ENCODE data around the gene FBXO10. TPM values are rescaled to one million over a fixed set of nuclear protein-coding genes. Genes with fewer than 3 reads are reported as not detected.
"Not testable (repeated sequence)": the region's sequence is repeated elsewhere in the genome, so short reads cannot be mapped to it uniquely, and the experiment has no call there.

The FBXO10 gene
- total RNA-seq, 2 experiments from 2014 or later, result 3.6 to 3.9 TPM

DNA sequence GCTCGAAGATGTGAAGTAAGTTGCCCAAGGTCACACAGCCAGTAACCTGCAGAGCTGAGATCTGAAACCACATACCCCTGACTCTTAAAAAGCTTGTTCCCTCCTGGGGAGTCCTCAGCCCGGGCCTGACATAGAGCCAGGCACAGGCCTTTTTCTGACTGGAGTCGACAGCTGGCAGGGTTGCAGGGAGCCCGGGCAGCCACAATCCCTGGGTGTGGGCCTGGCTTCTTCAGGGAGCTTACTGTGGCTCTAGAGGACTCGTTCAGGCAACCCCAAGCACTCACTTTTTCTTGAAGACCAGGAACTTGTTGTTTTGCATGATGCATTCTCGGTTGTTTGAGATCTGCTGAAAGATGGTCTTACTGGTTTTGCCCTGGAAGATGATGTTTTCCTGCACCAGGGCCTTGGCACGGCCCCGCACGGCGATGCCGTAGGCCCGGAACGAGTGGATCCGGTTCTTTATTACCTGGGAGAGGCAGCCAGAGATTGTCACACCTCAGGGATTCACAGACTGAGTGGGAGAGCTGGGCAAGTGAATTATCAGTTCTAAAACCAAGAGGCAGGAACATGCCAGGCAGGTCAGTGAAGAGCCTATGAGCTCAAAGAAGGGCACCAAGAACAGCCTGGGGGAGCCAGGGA, 60.4 kb downstream of the FBXO10 start:
- H3K36me3 Mint-ChIP-seq, result peaks cover 8% of the 10 kb centered on the region
- H3K9me3 Mint-ChIP-seq, result no peaks in the 10 kb centered on the region
- intact Hi-C loops (cut with micrococcal nuclease), result no loop called here
- POLR2A ChIA-PET, result no interaction called here
- no peak for DNase-seq
- CTCF ChIA-PET, result no interaction called here
- H3K27ac Mint-ChIP-seq, result no peak overlapping the region
- no peaks in the 10 kb centered on the region for H3K27me3 Mint-ChIP-seq
- no peaks in the 10 kb centered on the region for H3K4me1 Mint-ChIP-seq (ENCODE audit: low read depth)
- H3K4me3 Mint-ChIP-seq, result no peak overlapping the region

DNA sequence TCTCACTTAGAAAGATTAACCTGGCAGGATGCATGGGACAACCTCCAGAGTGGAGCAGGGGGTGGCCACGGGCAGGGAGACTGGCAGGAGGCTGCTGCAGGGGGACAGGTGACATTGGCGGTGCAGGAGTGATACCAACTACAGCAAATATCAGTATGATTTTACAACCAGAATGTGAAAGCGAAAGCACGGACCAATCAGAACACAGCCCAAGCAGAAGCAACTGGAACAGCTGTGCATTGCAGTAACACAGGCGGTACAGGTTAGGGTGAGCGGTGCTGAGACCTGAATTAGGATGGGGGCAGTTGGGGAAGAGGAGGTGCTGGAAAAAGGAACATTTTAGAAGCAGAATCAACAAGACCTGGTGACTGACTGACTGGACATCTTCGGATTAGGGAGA, 61.2 kb downstream of the FBXO10 start:
- POLR2A ChIA-PET, result no interaction called here
- Mint-ChIP-seq H3K27me3 (no peaks in the 10 kb centered on the region), H3K36me3 (peaks cover 6% of the 10 kb centered on the region), H3K4me1 (ENCODE audit: low read depth) (no peaks in the 10 kb centered on the region), H3K9me3 (no peaks in the 10 kb centered on the region), H3K4me3 (no peak overlapping the region), H3K27ac (peak overlapping the region; percentile 2)
- DNase-seq, result no peak
- intact Hi-C loops (cut with micrococcal nuclease), result no loop called here
- CTCF ChIA-PET, result no interaction called here

DNA sequence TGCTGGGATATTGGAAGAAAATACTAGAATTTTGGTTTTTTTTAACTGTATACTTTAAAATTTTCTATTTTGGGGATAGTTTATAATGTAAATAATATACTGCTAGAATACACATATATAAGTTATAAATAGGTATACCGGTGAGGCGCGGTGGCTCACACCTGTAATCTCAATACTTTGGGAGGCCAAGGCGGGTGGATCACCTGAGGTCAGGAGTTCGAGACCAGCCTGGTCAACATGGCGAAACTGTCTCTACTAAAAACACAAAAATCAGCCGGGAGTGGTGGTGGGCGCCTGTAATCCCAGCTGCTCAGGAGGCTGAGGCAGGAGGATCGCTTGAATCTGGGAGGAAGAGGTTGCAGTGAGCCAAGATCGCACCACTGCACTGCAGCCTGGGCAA, 61.8 kb downstream of the FBXO10 start:
- H3K4me1 Mint-ChIP-seq (ENCODE audit: low read depth); H3K9me3 Mint-ChIP-seq; intact Hi-C loops (cut with micrococcal nuclease); H3K27me3 Mint-ChIP-seq; DNase-seq; POLR2A ChIA-PET; H3K36me3 Mint-ChIP-seq; H3K4me3 Mint-ChIP-seq; H3K27ac Mint-ChIP-seq; CTCF ChIA-PET: not testable (repeated sequence)

DNA sequence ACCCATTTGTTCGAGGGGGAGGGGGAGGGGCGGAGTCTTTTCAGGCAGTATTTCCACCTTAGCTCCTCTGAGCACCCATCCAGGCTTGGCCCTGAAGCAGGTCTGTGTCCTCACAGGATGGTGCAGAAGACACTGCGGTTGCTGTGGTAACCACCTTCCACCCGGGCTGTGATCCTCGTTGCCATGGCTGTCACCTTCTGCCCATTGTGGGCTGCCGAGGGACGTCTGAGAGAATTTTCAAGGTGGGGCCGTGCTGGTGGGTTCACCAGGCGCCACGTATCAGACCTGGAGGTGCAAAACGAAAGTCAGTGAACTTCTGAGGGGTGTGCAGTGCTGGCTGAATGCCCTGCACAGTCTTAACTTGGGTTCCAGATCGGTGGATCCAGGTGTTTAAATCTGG, 63.7 kb downstream of the FBXO10 start:
- ChIA-PET CTCF (no interaction called here), POLR2A (interaction anchor here (1.3 kb wide), 1 partner anchor 9 kb away, joined by 6 read pairs; no protein-coding TSS in a partner anchor)
- no peak overlapping the region for H3K4me3 Mint-ChIP-seq
- no peak overlapping the region for H3K27ac Mint-ChIP-seq
- H3K4me1 Mint-ChIP-seq (ENCODE audit: low read depth), result no peaks in the 10 kb centered on the region
- intact Hi-C loops (cut with micrococcal nuclease), result no loop called here
- DNase-seq, result no peak
- peaks cover 5% of the 10 kb centered on the region for H3K36me3 Mint-ChIP-seq
- no peaks in the 10 kb centered on the region for H3K9me3 Mint-ChIP-seq
- no peaks in the 10 kb centered on the region for H3K27me3 Mint-ChIP-seq

DNA sequence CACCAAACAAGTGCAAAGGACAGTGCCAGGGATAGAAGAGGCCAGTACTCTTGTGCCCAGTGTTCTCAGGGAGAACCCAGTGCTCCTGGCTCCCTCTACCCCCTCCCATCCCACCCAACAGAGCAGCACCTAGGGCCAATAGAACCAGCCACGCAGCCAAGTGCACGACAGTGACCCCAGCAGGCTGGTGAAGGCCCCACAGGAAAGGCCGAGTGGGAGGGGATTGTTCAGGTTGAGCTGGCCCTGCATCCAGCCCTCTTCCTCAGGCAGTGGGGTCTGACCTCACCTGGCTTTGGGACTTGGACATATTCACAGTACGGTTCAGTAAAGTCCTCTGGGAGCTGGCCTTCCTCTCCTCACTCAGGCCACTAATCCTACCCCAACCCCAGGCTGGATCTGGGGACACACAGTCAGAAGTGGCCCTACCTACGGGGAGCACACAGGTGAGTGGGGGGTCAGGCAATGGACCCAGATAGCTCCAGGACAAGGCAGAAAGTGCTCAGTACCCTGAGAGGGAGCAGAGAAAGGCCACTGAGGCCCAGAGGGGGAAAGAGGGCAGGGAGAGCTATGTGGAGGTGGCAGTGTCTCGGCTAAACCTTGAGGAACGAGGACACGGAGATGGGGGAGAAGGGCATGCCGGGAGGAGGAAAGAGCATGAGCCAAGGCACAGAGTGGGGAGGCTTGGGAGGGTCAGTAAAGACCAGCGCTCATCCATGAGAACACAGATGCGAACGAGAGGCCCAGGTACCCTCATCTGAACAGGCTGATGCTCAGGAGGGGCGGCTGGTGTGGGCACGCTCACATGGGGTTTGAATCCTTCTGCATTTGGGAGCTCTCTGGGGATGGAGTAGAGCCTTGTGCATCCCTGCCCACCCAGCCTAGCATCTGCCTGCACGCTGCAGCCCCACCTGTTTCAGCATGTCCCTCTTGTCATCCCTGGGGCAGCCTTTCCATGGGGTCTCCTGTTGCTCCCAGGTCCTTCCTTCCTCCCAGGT, 64.9 kb downstream of the FBXO10 start:
- DNase-seq, result peak; percentile 25
- Mint-ChIP-seq H3K27ac (no peak overlapping the region), H3K27me3 (no peaks in the 10 kb centered on the region), H3K4me1 (ENCODE audit: low read depth) (peaks cover 2% of the 10 kb centered on the region), H3K36me3 (peaks cover 16% of the 10 kb centered on the region), H3K9me3 (no peaks in the 10 kb centered on the region), H3K4me3 (no peak overlapping the region)
- POLR2A ChIA-PET, result interaction anchor here (1.0 to 1.3 kb wide), 2 partner anchors 8 to 582 kb away, joined by 4 to 6 read pairs; no protein-coding TSS in a partner anchor
- intact Hi-C loops (cut with micrococcal nuclease), result no loop called here
- CTCF ChIA-PET, result no interaction called here

DNA sequence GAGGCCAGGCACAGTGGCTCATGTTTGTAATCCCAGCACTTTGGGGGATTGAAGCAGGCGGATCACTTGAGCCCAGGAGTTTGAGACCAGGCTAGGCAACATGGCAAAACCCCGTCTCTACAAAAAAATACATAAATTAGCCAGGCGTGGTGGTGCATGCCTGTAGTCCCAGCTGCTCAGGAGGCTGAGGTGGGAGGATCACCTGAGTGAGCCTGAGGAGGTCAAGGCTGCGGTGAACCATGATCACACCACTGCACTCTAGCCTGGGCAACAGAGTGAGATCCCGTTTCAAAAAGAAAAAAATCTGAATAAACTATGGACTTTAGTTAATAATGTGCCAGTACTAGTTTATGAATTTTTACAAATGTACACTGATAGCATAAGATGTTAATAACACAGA, 66.1 kb downstream of the FBXO10 start:
- H3K9me3 Mint-ChIP-seq, POLR2A ChIA-PET, CTCF ChIA-PET: not testable (repeated sequence)

DNA sequence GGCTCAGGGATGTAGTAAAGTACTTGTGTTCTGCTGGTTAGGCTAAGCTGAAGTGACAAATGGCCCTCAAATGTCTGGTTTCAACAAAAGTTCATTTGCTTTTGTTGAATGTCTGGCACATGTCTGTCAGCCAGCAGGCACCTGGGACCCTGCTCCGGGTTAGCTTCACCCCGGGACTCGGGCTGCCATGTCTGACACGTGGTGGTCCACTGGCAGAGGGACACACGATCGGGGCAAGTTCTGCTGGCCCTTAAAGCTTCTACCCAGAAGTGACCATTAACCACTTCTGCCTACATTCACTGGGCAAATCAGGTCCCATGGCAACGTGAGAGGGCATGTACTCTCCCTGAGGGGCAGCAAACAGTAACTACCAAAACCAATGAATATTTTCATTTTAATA, 66.6 kb downstream of the FBXO10 start:
- intact Hi-C loops (cut with micrococcal nuclease), result no loop called here
- Mint-ChIP-seq H3K4me1 (ENCODE audit: low read depth) (peaks cover 7% of the 10 kb centered on the region), H3K27ac (no peak overlapping the region), H3K9me3 (no peaks in the 10 kb centered on the region), H3K27me3 (no peaks in the 10 kb centered on the region), H3K36me3 (peaks cover 19% of the 10 kb centered on the region), H3K4me3 (no peak overlapping the region)
- CTCF ChIA-PET, result no interaction called here
- DNase-seq, result no peak
- POLR2A ChIA-PET, result no interaction called here

More for the DNA sequence above, 66.1 kb downstream of the FBXO10 start:
- H3K27ac Mint-ChIP-seq; DNase-seq; intact Hi-C loops (cut with micrococcal nuclease); H3K4me3 Mint-ChIP-seq; H3K27me3 Mint-ChIP-seq; H3K4me1 Mint-ChIP-seq (ENCODE audit: low read depth): not testable (repeated sequence)
- H3K36me3 Mint-ChIP-seq, result peaks cover 15% of the 10 kb centered on the region

DNA sequence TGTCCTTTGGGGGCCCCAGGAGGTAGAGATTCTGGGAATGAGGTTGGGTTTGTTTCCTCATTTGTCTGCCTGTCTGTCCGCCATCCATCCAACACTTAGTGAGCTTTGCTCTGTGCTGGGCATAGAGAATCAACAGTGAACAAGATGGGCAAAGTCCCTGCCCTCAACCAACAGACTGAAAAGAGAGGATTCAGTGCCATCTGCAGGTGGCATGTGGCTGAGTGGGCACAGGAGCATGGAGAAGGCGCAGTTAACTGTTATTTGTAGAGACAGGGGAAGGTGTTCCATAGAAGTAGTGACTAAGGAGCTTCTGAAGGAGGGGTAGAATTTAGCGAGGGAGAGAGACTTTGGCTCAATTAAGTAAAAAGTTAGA, 67.4 kb downstream of the FBXO10 start:
- no peaks in the 10 kb centered on the region for H3K27me3 Mint-ChIP-seq
- H3K36me3 Mint-ChIP-seq, result peaks cover 23% of the 10 kb centered on the region
- DNase-seq, result no peak
- H3K9me3 Mint-ChIP-seq, result no peaks in the 10 kb centered on the region
- no peak overlapping the region for H3K27ac Mint-ChIP-seq
- H3K4me3 Mint-ChIP-seq, result no peak overlapping the region
- ChIA-PET POLR2A (no interaction called here), CTCF (no interaction called here)
- peaks cover 10% of the 10 kb centered on the region for H3K4me1 Mint-ChIP-seq (ENCODE audit: low read depth)
- intact Hi-C loops (cut with micrococcal nuclease), result no loop called here

DNA sequence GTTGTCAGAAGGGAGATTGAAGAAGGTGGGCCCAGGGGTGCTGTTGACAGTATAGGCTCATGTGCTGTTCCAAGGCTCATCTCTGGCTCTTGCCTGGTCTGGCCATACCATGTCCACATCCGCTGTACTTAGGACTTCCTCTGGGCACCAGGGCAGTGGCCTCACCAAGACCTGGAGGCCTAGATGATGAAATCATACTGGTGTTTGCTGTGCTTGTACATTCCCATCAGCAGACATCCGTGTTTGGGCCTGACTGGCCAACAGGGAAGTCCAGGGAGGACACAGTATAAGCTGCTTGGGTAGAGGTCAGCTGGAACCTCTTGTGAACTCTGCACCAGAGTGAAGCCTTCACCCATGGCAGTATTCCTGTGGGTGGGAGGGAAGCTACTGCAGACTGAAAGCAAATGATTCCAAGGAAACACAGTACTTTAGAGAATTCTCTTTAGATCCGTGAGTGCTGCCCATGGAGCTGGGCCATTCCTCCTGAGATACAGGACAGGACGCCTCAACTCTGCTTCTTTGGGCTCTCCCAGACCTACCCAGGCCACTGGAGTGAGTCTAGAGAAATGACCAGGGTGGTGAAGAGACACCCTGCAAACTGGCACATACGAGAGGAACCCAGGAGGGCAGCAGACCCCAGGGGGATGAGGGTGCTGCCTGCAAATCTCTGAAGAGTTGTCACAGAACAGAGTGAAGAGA, 67.9 kb downstream of the FBXO10 start:
- H3K9me3 Mint-ChIP-seq, result no peaks in the 10 kb centered on the region
- intact Hi-C loops (cut with micrococcal nuclease), result no loop called here
- no peak overlapping the region for H3K27ac Mint-ChIP-seq

DNA sequence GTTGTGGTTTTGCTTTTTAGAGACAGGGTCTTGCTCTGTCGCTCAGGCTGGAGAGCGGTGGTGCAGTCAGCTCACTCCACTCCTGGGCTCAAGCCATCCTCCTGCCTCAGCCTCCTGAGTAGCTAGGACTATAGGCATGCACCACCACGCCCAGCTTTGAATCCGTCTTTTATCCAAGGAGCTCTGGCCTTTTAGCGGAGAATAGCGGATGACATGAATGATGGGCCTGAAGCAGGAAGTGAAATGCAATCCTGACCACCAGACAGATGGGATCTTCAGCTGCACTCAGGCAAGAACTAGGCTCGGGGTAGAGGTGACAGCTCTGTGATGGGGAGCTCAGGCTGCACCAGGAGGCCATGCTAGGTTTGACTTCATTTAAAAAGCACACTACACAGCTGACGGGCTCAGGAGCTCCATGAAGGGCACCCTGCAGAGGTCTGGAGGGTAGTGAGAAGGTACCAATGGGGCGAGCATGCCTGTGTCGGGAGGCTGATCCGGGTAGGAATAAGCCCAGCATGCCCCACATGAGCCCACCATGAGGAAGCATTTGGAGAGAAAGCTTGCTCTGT, 68.5 kb downstream of the FBXO10 start:
- CTCF ChIA-PET, result no interaction called here
- Mint-ChIP-seq H3K9me3 (no peaks in the 10 kb centered on the region), H3K27me3 (no peaks in the 10 kb centered on the region), H3K4me3 (no peak overlapping the region), H3K36me3 (peaks cover 35% of the 10 kb centered on the region), H3K27ac (no peak overlapping the region), H3K4me1 (ENCODE audit: low read depth) (peaks cover 20% of the 10 kb centered on the region)
- POLR2A ChIA-PET, result no interaction called here
- DNase-seq, result no peak
- intact Hi-C loops (cut with micrococcal nuclease), result no loop called here

More for the DNA sequence above, 67.9 kb downstream of the FBXO10 start:
- H3K4me1 Mint-ChIP-seq (ENCODE audit: low read depth), result peaks cover 15% of the 10 kb centered on the region
- no peaks in the 10 kb centered on the region for H3K27me3 Mint-ChIP-seq
- H3K36me3 Mint-ChIP-seq, result peaks cover 29% of the 10 kb centered on the region
- no peak overlapping the region for H3K4me3 Mint-ChIP-seq
- ChIA-PET POLR2A (no interaction called here), CTCF (no interaction called here)
- no peak for DNase-seq

DNA sequence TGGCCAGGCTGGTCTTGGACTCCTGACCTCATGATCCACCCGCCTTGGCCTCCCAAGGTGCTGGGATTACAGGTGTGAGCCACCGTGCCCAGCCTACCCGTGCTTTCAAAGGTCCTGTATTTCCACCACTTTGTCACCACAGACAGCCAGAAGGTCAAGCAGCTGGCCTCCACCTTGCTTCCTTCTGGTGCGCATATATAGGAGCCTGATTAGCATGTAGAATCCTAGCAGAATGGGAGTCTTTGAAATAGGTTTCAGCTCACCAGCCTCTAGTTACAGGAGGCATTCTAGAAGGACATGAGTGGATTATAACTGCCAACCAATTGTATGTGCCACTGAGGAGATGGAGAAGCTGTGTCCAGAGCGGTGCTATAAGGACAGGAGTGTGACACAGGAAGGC, 71.6 kb downstream of the FBXO10 start:
- CTCF ChIA-PET, result no interaction called here
- no peak overlapping the region for H3K4me3 Mint-ChIP-seq
- peaks cover 20% of the 10 kb centered on the region for H3K4me1 Mint-ChIP-seq (ENCODE audit: low read depth)
- no peak overlapping the region for H3K27ac Mint-ChIP-seq
- DNase-seq, result no peak
- intact Hi-C loops (cut with micrococcal nuclease), result no loop called here
- H3K9me3 Mint-ChIP-seq, result no peaks in the 10 kb centered on the region
- H3K27me3 Mint-ChIP-seq, result no peaks in the 10 kb centered on the region
- POLR2A ChIA-PET, result interaction anchor here (0.6 to 0.9 kb wide), 2 partner anchors 18 to 206 kb away, joined by 3 to 5 read pairs; partner anchors contain the start of gene POLR1E
- peaks cover 58% of the 10 kb centered on the region for H3K36me3 Mint-ChIP-seq

DNA sequence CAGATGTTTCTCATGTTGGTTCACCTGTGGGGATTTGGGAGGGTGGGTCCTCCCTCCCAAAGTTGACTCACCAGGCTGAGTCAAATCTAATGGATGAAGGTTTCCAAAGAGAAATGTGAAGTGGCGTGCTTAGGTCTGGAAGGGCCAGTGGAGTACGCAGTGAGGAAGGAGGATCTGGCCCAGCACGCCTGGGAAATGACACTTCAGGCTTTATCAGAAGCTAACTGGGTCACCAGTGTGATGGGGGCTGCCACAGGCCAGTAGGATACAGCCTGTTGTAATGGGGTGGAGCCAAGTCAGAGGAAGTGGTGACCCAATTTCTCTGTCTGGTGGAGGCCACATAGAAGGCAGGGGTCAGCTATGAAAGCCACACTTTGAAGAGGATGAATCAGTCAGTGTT, 72.4 kb downstream of the FBXO10 start:
- ChIA-PET POLR2A (interaction anchor here (1.1 kb wide), 1 partner anchor 8 kb away, joined by 6 read pairs; no protein-coding TSS in a partner anchor), CTCF (no interaction called here)
- no peaks in the 10 kb centered on the region for H3K27me3 Mint-ChIP-seq
- H3K27ac Mint-ChIP-seq, result peak overlapping the region; percentile 72
- peaks cover 20% of the 10 kb centered on the region for H3K4me1 Mint-ChIP-seq (ENCODE audit: low read depth)
- no peaks in the 10 kb centered on the region for H3K9me3 Mint-ChIP-seq
- H3K36me3 Mint-ChIP-seq, result peaks cover 60% of the 10 kb centered on the region
- intact Hi-C loops (cut with micrococcal nuclease), result no loop called here
- DNase-seq, result peak; percentile 62
- H3K4me3 Mint-ChIP-seq, result no peak overlapping the region
